PC-3 (cell line): ENCODE results near the gene SPSB4.

Source experiments
- CTCF ChIP-seq: fragments of 300-600 bp; sonication (generic); conservative IDR thresholded peaks from 2 replicates; pipeline ENCODE4 v1.5.1; 2017; ENCODE audit warnings: antibody characterized with exemption, low read depth, mild to moderate bottlenecking, low read length
- EZH2 ChIP-seq: fragments of 300-600 bp; sonication (generic); IDR thresholded peaks from one replicate; pipeline ENCODE4 v1.6.1; 2017; ENCODE audit warnings: antibody characterized with exemption, mild to moderate bottlenecking, low read length; ENCODE audit not compliant: unreplicated experiment

GRCh38 chr3:141123677-141124410 is 72.7 kb downstream of the SPSB4 start:
- no peak for TF ChIP-seq EZH2
- no peak for TF ChIP-seq CTCF
